GM19372 (cell line): ENCODE results near the gene COMMD1.
"Not testable (repeated sequence)": the region's sequence is repeated elsewhere in the genome, so short reads cannot be mapped to it uniquely, and the experiment has no call there.

Source experiments
- ATAC-seq: cut with Tn5 transposase; IDR thresholded peaks from one replicate; pipeline ENCODE4 v1.9.1; 2021; ENCODE audit warnings: mild to moderate bottlenecking, low read depth, moderate library complexity; ENCODE audit not compliant: unreplicated experiment

The COMMD1 gene

GRCh38 chr2:61922714-61923113 lies 17.2 kb downstream of the COMMD1 start:
- no peak for ATAC-seq

GRCh38 chr2:61924895-61925663 lies 19.6 kb downstream of the COMMD1 start:
- no peak for ATAC-seq

- no peak for ATAC-seq
These were observed 21.3 kb downstream of the COMMD1 start for GRCh38 chr2:61926531-61927477.

- no peak for ATAC-seq
These were observed 23.5 kb downstream of the COMMD1 start for GRCh38 chr2:61928826-61929461.

- no peak for ATAC-seq
These were observed 31.6 kb downstream of the COMMD1 start for GRCh38 chr2:61937098-61937497.

- no peak for ATAC-seq
These were observed 32.4 kb downstream of the COMMD1 start for GRCh38 chr2:61937886-61938285.

- no peak for ATAC-seq
These were observed 33.0 kb downstream of the COMMD1 start for GRCh38 chr2:61938511-61938910.

GRCh38 chr2:61943251-61943650 lies 37.8 kb downstream of the COMMD1 start:
- ATAC-seq = no peak

- ATAC-seq = no peak
These were observed 41.2 kb downstream of the COMMD1 start for GRCh38 chr2:61946666-61947065.

- ATAC-seq = no peak
These were observed 43.4 kb downstream of the COMMD1 start for GRCh38 chr2:61948661-61949457.

- no peak for ATAC-seq
These were observed 43.9 kb downstream of the COMMD1 start for GRCh38 chr2:61949458-61949713.

GRCh38 chr2:61949714-61950560 lies 44.5 kb downstream of the COMMD1 start:
- ATAC-seq = no peak

GRCh38 chr2:61950571-61951315 lies 45.3 kb downstream of the COMMD1 start:
- ATAC-seq = no peak

- no peak for ATAC-seq
These were observed 46.4 kb downstream of the COMMD1 start for GRCh38 chr2:61951881-61952280.

- no peak for ATAC-seq
These were observed 46.8 kb downstream of the COMMD1 start for GRCh38 chr2:61952288-61952687.

GRCh38 chr2:61954856-61955255 lies 49.4 kb downstream of the COMMD1 start:
- not testable (repeated sequence) for ATAC-seq

GRCh38 chr2:61959381-61960293 lies 54.2 kb downstream of the COMMD1 start:
- ATAC-seq = no peak
